GM12878 (cell line): ENCODE measurements around the gene MRPL49. TPM values are rescaled to one million over a fixed set of nuclear protein-coding genes. Genes with fewer than 3 reads are reported as not detected.
A peak's percentile ranks its signal among the peaks of the same experiment; 100 is the strongest.

Source experiments
- BCL11A ChIP-seq: IDR thresholded peaks from 2 replicates; pipeline ENCODE4 v1.6.1; 2011; ENCODE audit warnings: low read depth, low read length
- CHD4 ChIP-seq: fragments of 200-600 bp; sonication (generic); IDR thresholded peaks from 2 replicates; pipeline ENCODE4 v1.6.1; 2016; ENCODE audit warnings: mild to moderate bottlenecking
- CREB1 ChIP-seq: IDR thresholded peaks from 2 replicates; pipeline ENCODE4 v1.6.1; 2012; ENCODE audit warnings: low read depth, mild to moderate bottlenecking, inconsistent platforms
- E2F4 ChIP-seq: IDR thresholded peaks from 2 replicates; pipeline ENCODE4 v1.6.1; 2012; ENCODE audit warnings: low read depth, low read length, improper control_type of control experiment
- E4F1 ChIP-seq: fragments of 450-650 bp; IDR thresholded peaks from 2 replicates; pipeline ENCODE4 v1.6.1; 2018; ENCODE audit warnings: borderline replicate concordance, mild to moderate bottlenecking; ENCODE audit not compliant: partially characterized antibody
- MEF2A ChIP-seq: IDR thresholded peaks from 2 replicates; pipeline ENCODE4 v1.6.1; 2011; ENCODE audit warnings: low read depth, mild to moderate bottlenecking, low read length, moderate library complexity; ENCODE audit not compliant: insufficient read depth
- SREBF1 ChIP-seq: IDR thresholded peaks from 2 replicates; pipeline ENCODE4 v1.6.1; 2012; ENCODE audit warnings: mild to moderate bottlenecking, low read length
- STAT1 ChIP-seq: fragments of 450-650 bp; conservative IDR thresholded peaks from 2 replicates; pipeline ENCODE4 v1.6.1; 2014; ENCODE audit warnings: antibody characterized with exemption, mild to moderate bottlenecking
- ZNF687 ChIP-seq: fragments of 450-650 bp; IDR thresholded peaks from 2 replicates; pipeline ENCODE4 v1.6.1; 2017; ENCODE audit warnings: mild to moderate bottlenecking, moderate library complexity
- ZSCAN29 ChIP-seq: fragments of 450-650 bp; IDR thresholded peaks from 2 replicates; pipeline ENCODE4 v1.6.1; 2017; ENCODE audit warnings: mild to moderate bottlenecking, moderate library complexity
- polyA plus RNA-seq, 11 experiments: library from polyadenylated mRNA; depleted of rRNA in 4 of 11; unstranded in 6 of 11; stranded (reverse) in 5 of 11; fragments of >200 nt; fragmentation: Nextera tagmentation in 4 of 11; fragmentation: Illumina TruSeq in 1 of 11; extraction: Ambion mirVana in 4 of 11; extraction: Trizol in 1 of 11; gene quantifications; 1 replicate in 1 of 11; 2 replicates in 10 of 11; pipeline versions ENCODE4 v1.2.1 to v1.2.3, GENCODE V29; 2011 to 2016; ENCODE audit warnings: inconsistent platforms in 2 of 11, missing spikeins in 2 of 11, low read depth in 1 of 11
- total RNA-seq, 4 experiments: library from RNA; depleted of rRNA in 3 of 4; stranded (reverse); fragments of >200 nt in 3 of 4; fragmentation: Illumina TruSeq in 1 of 4; extraction: Trizol in 1 of 4; gene quantifications; 2 replicates each; pipeline versions ENCODE4 v1.2.1 to v1.2.3, GENCODE V29; 2013 to 2021

Gene MRPL49
- total and polyA plus RNA-seq, 10 of the 15 experiments (the other 5 are each of a cell fraction or from before 2014, with no cell fraction given), result 42.0 to 116 (median 71.7) TPM

- TF ChIP-seq STAT1 (no peak), E2F4 (no peak), MEF2A (peak; percentile 78; the same call in 1 of the 2 replicates), SREBF1 (no peak), ZNF687 (no peak), E4F1 (no peak), CREB1 (no peak; the same call in 1 of the 2 replicates), BCL11A (no peak), ZSCAN29 (no peak), CHD4 (no peak)
These were observed 10.3 kb downstream of the MRPL49 start (continued) for GRCh38 chr11:65132238-65132987.
